Keratinocyte (primary cell): ENCODE measurements around the gene C1orf87. TPM values are rescaled to one million over a fixed set of nuclear protein-coding genes. Genes with fewer than 3 reads are reported as not detected.
A peak's percentile ranks its signal among the peaks of the same experiment; 100 is the strongest.

ENCODE experiments used
- DNase-seq: peaks from one replicate; pipeline ENCODE4 v3.0.0-alpha.2; 2011; ENCODE audit warnings: low read depth, missing footprints, low spot score
- FAIRE-seq: peaks from 2 replicates; lab custom pipeline; 2011; peaks lifted over from hg19 to GRCh38; lab: Jason Lieb, UNC
- H2AFZ ChIP-seq: 2 replicates; pipeline ENCODE4 v1.6.0; 2012; ENCODE audit warnings: low read length, control low read depth, inconsistent platforms; ENCODE audit not compliant: control insufficient read depth
- H3K27ac ChIP-seq: 2 replicates; pipeline ENCODE4 v1.5.1; 2011; ENCODE audit warnings: low read length; ENCODE audit not compliant: control insufficient read depth, insufficient read depth
- H3K27me3 ChIP-seq: 3 replicates; pipeline ENCODE4 v1.6.0; 2011; ENCODE audit warnings: low read length; ENCODE audit not compliant: control insufficient read depth, insufficient read depth; ENCODE audit errors: extremely low read depth
- H3K36me3 ChIP-seq, 2 experiments: 2 replicates in 1 of 2; 3 replicates in 1 of 2; pipeline ENCODE4 v1.5.1; 2011; ENCODE audit warnings: low read length in 2 of 2, mild to moderate bottlenecking in 1 of 2; ENCODE audit not compliant: control insufficient read depth in 2 of 2, insufficient read depth in 2 of 2; ENCODE audit errors: extremely low read depth in 1 of 2
- H3K4me1 ChIP-seq: 3 replicates; pipeline ENCODE4 v1.5.1; 2011; ENCODE audit warnings: low read length; ENCODE audit not compliant: control insufficient read depth, insufficient read depth; ENCODE audit errors: extremely low read depth
- H3K4me2 ChIP-seq: 3 replicates; pipeline ENCODE4 v1.6.0; 2011; ENCODE audit warnings: low read depth, low read length; ENCODE audit not compliant: control insufficient read depth, insufficient read depth; ENCODE audit errors: extremely low read depth
- H3K4me3 ChIP-seq, 3 experiments: fragments of 200-600 bp in 1 of 3; sonication (generic) in 1 of 3; 2 replicates in 2 of 3; 3 replicates in 1 of 3; pipeline ENCODE4 v1.5.1; 2011 to 2016; ENCODE audit warnings: low read length in 3 of 3, mild to moderate bottlenecking in 3 of 3, control low read depth in 2 of 3, inconsistent platforms in 1 of 3, low read depth in 1 of 3, mixed read lengths in 1 of 3, mixed run types in 1 of 3, moderate library complexity in 1 of 3; ENCODE audit not compliant: control insufficient read depth in 2 of 3, insufficient read depth in 2 of 3; ENCODE audit errors: extremely low read depth in 1 of 3
- H3K79me2 ChIP-seq: 2 replicates; pipeline ENCODE4 v1.6.0; 2012; ENCODE audit warnings: low read length; ENCODE audit not compliant: control insufficient read depth, insufficient read depth
- H3K9ac ChIP-seq: 3 replicates; pipeline ENCODE4 v1.6.0; 2011; ENCODE audit warnings: low read length; ENCODE audit not compliant: control insufficient read depth, insufficient read depth; ENCODE audit errors: extremely low read depth
- H3K9me1 ChIP-seq: 3 replicates; pipeline ENCODE4 v1.6.0; 2011; ENCODE audit warnings: low read length; ENCODE audit not compliant: control insufficient read depth, insufficient read depth; ENCODE audit errors: extremely low read depth
- H3K9me3 ChIP-seq: 2 replicates; pipeline ENCODE4 v1.5.1; 2012; ENCODE audit warnings: low read depth, low read length; ENCODE audit not compliant: control insufficient read depth
- H4K20me1 ChIP-seq: 3 replicates; pipeline ENCODE4 v1.6.0; 2011; ENCODE audit warnings: low read length; ENCODE audit not compliant: control insufficient read depth, insufficient read depth; ENCODE audit errors: extremely low read depth
- EZH2 ChIP-seq: IDR thresholded peaks from one replicate; pipeline ENCODE4 v1.6.1; 2012; ENCODE audit warnings: inconsistent platforms, mild to moderate bottlenecking, low read length, moderate library complexity
- dilution Hi-C: fragments of 300-500 bp; cut with MboI; formaldehyde crosslinking; loops from one replicate; pipeline ENCODE4 v1.7.0; 2020; ENCODE audit warnings: low sequenced_read_pairs; ENCODE audit not compliant: extremely low pct_ligation_motif_present
- polyA plus RNA-seq, 5 experiments: library from polyadenylated mRNA; depleted of rRNA in 3 of 5; stranded (reverse) in 3 of 5; stranded (forward) in 1 of 5; unstranded in 1 of 5; fragments of >200 nt; gene quantifications; 1 replicate in 1 of 5; 2 replicates in 3 of 5; 3 replicates in 1 of 5; pipeline versions ENCODE4 v1.2.1 to v1.2.3, GENCODE V29; 2011 to 2012; ENCODE audit warnings: missing spikeins in 2 of 5, low read depth in 1 of 5, low replicate concordance in 1 of 5
- TF ChIP-seq, protein P1 (sequence below), 3 experiments: IDR thresholded peaks in 1 of 3; conservative IDR thresholded peaks in 1 of 3; optimal IDR thresholded peaks in 1 of 3; 2 replicates in 2 of 3; 3 replicates in 1 of 3; pipeline versions ENCODE3 to v1.5.1; 2011; ENCODE audit warnings: low read length in 3 of 3, mild to moderate bottlenecking in 3 of 3, moderate library complexity in 2 of 3, control low read depth in 1 of 3, inconsistent platforms in 1 of 3; ENCODE audit not compliant: insufficient read depth in 2 of 3; ENCODE audit errors: extremely low read depth in 1 of 3

C1orf87 gene
- polyA plus RNA-seq, 1 donor (not counting 4 experiments of a cell fraction or from before 2014, with no cell fraction given), result not detected

DNA sequence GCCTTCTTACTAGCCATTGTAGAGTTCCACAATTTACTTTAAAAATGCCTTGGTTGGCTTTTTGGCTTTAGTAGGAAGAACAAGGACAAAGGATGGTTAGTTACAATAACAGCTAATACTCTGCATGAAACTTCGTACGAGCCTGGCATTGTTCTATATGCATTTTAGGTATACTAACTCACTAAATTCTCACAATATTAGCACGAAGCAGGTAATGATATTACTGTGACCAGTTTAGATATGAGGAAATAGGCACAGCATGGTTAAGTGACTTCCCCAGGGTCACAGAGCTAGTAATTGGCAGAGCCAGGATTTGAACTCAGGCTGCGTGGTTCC, 96.5 kb downstream of the C1orf87 start:
- Histone ChIP-seq H3K4me2 (no peak overlapping the region), H3K27me3 (no peaks in the 10 kb centered on the region), H3K27ac (no peak overlapping the region), H3K9me3 (no peaks in the 10 kb centered on the region), H3K4me1 (no peaks in the 10 kb centered on the region), H3K4me3 (no peak overlapping the region), H3K9ac (no peak overlapping the region), H3K79me2 (no peaks in the 10 kb centered on the region), H2AFZ (no peak overlapping the region), H3K9me1 (no peaks in the 10 kb centered on the region), H3K36me3 (no peaks in the 10 kb centered on the region), H4K20me1 (no peaks in the 10 kb centered on the region)
- DNase-seq (no peak), FAIRE-seq (no peak)
- dilution Hi-C loops, result no loop called here
- TF ChIP-seq, protein P1, sequence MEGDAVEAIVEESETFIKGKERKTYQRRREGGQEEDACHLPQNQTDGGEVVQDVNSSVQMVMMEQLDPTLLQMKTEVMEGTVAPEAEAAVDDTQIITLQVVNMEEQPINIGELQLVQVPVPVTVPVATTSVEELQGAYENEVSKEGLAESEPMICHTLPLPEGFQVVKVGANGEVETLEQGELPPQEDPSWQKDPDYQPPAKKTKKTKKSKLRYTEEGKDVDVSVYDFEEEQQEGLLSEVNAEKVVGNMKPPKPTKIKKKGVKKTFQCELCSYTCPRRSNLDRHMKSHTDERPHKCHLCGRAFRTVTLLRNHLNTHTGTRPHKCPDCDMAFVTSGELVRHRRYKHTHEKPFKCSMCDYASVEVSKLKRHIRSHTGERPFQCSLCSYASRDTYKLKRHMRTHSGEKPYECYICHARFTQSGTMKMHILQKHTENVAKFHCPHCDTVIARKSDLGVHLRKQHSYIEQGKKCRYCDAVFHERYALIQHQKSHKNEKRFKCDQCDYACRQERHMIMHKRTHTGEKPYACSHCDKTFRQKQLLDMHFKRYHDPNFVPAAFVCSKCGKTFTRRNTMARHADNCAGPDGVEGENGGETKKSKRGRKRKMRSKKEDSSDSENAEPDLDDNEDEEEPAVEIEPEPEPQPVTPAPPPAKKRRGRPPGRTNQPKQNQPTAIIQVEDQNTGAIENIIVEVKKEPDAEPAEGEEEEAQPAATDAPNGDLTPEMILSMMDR (optimal IDR thresholded peaks at IDR 0.05 in 1 of 3, IDR thresholded peaks at IDR 0.05 in 1 of 3, conservative IDR thresholded peaks at IDR 0.05 in 1 of 3; ENCODE audit: extremely low read depth in 1 of 3, insufficient read depth in 2 of 3, low read length in 3 of 3), result no peak
- no peak for TF ChIP-seq EZH2

DNA sequence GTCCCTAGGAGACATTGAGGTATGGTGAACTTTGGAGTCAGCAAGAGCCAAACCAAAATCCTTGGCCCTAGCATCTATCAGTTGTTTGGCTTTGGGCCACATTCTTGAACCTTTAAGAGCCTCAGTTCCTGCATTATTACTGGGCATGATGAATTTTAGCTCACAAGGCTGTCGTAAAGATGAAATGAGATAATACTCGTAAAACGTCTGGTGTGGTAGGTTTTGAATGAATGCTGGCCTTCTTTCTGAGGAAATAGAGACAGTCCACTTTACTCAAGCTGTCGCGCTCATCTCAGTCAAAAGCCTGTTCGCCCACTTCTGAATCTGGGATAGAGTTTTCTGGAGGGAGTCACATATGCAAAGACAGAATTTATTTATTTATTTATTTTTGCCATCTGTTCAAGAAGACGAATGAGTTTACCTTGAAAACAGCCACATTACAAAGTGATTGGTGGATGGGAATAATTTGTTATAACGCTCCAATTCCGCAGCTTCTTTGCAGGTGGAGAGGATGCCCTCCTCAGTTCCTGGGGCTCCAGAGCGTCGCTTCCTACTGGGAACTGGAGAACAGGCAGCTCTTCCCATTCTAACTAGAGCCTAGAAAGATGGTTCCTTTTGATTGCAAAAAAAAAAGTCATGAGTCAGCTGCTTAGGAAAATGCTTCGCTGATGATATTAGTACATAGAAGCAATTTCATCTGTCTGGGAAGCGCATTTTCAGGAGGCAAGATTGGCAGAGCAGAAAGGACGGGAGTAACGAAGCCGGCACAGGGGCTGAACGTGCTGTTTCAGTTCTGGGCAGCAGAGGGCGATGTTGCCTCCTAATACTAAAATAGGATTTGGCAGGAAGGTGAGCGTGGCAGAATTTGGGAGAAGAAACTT, 97.1 kb downstream of the C1orf87 start:
- DNase-seq, result no peak
- H3K9ac ChIP-seq, result no peak overlapping the region
- TF ChIP-seq, protein P1 (optimal IDR thresholded peaks at IDR 0.05 in 1 of 3, IDR thresholded peaks at IDR 0.05 in 1 of 3, conservative IDR thresholded peaks at IDR 0.05 in 1 of 3; ENCODE audit: extremely low read depth in 1 of 3, insufficient read depth in 2 of 3, low read length in 3 of 3), result peak; percentile 85 to 93 (median 88)
- no peak for TF ChIP-seq EZH2
- no peaks in the 10 kb centered on the region for H3K36me3 ChIP-seq
- H2AFZ ChIP-seq, result no peak overlapping the region
- no peaks in the 10 kb centered on the region for H3K4me1 ChIP-seq
- no peaks in the 10 kb centered on the region for H3K9me1 ChIP-seq
- H3K79me2 ChIP-seq, result no peaks in the 10 kb centered on the region
- peak; percentile 78 for FAIRE-seq
- dilution Hi-C loops, result no loop called here
- no peaks in the 10 kb centered on the region for H3K9me3 ChIP-seq
- no peak overlapping the region for H3K4me3 ChIP-seq
- peak overlapping the region; percentile 12 for H3K4me2 ChIP-seq
- H3K27me3 ChIP-seq, result no peaks in the 10 kb centered on the region
- no peak overlapping the region for H3K27ac ChIP-seq
- no peaks in the 10 kb centered on the region for H4K20me1 ChIP-seq
